ENCODE data around the gene REXO2.

DNA sequence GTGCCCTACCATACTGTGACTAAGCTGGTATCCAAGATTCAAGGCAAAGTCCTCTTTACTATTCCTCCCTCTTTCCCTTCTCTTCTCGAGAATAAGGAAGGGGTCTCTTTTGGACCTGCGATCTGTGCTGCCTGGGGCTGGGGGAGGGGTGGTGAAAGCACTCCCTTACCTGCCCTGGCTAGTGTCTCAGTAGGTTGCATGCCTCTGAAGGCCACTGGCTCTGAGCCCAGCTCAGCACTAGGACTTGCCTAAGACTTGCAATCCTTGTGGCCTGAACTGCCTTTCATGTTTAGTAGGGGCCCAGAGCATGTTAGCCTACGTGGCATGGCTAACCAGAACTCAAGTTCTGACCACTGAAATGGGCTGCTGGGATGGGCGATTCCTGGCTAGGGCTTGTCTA is 13.0 kb upstream of the REXO2 start:
- TF ChIP-seq, protein P1, sequence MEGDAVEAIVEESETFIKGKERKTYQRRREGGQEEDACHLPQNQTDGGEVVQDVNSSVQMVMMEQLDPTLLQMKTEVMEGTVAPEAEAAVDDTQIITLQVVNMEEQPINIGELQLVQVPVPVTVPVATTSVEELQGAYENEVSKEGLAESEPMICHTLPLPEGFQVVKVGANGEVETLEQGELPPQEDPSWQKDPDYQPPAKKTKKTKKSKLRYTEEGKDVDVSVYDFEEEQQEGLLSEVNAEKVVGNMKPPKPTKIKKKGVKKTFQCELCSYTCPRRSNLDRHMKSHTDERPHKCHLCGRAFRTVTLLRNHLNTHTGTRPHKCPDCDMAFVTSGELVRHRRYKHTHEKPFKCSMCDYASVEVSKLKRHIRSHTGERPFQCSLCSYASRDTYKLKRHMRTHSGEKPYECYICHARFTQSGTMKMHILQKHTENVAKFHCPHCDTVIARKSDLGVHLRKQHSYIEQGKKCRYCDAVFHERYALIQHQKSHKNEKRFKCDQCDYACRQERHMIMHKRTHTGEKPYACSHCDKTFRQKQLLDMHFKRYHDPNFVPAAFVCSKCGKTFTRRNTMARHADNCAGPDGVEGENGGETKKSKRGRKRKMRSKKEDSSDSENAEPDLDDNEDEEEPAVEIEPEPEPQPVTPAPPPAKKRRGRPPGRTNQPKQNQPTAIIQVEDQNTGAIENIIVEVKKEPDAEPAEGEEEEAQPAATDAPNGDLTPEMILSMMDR (conservative IDR thresholded peaks at IDR 0.05), result no peak
- TF ChIP-seq EZH2 (IDR thresholded peaks at IDR 0.05; ENCODE audit: low read depth), result no peak

Data from PC-9 (cell line).